ENCODE results near the gene GABRE. TPM values are rescaled to one million over a fixed set of nuclear protein-coding genes. Genes with fewer than 3 reads are reported as not detected.

The GABRE gene
- total RNA-seq, 6 experiments from 2014 or later = 1.2 to 8.4 (median 5.5) TPM

GRCh38 chrX:151975228-151975593 lies 735 bp upstream of the GABRE start:
- ATAC-seq = no peak
- 55% methylated on average over 7 of the region's 8 CpGs for WGBS (ENCODE audit: insufficient coverage, low coverage, low lambda C conversion rate, missing lambda C conversion rate)
- H3K27ac ChIP-seq = no peak overlapping the region
- no peak overlapping the region for H3K4me3 ChIP-seq
- H3K27me3 ChIP-seq = no peaks in the 10 kb centered on the region
- intact Hi-C loops (cut with DNase I) = no loop called here
- TF ChIP-seq POLR2A (IDR thresholded peaks at IDR 0.05) (no peak), CTCF (IDR thresholded peaks at IDR 0.05) (no peak)
- DNase-seq = no peak
- no peaks in the 10 kb centered on the region for H3K9me3 ChIP-seq
- no peaks in the 10 kb centered on the region for H3K4me1 ChIP-seq
- H3K36me3 ChIP-seq = no peaks in the 10 kb centered on the region

DNA sequence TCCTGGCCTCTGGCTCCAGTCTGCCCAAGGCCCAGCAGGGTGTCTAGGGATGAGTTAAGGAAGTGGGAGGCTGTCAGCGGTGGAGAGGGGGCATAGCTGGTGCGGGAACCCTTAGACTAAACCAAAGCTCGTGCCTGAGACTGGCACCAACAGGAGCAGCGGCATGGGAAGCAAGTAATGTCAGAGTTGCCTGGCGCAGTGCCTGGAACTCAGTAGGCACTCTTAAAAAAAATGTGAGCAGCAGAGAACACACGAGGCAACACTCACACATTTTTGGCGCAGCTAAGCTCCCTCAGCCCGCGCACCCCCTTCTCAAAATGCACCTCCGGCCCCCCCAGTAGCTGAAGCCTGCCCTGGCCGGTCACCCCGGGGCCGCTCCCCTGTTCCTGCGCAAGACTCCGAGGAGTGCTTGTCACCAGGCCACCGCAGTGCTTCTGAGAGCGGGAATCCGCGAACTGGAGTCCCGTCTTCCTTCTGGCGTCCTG lies 583 bp downstream of the GABRE start:
- Histone ChIP-seq H3K27me3 (no peaks in the 10 kb centered on the region), H3K36me3 (no peaks in the 10 kb centered on the region), H3K27ac (peak overlapping the region in 1 of 3 donors; percentile 28), H3K9me3 (no peaks in the 10 kb centered on the region), H3K4me1 (no peaks in the 10 kb centered on the region), H3K4me3 (peak overlapping the region; percentile 21 to 28 (median 25))
- ATAC-seq = peak; percentile 8 to 30 (median 13)
- DNase-seq = peak in 1 of 3 donors; percentile 23
- TF ChIP-seq CTCF (IDR thresholded peaks at IDR 0.05) = no peak
- no peak for TF ChIP-seq POLR2A (IDR thresholded peaks at IDR 0.05)
- WGBS (ENCODE audit: insufficient coverage, low coverage, low lambda C conversion rate, missing lambda C conversion rate) = 14% methylated on average over 8 of the region's 21 CpGs
- intact Hi-C loops (cut with DNase I) = no loop called here

DNA sequence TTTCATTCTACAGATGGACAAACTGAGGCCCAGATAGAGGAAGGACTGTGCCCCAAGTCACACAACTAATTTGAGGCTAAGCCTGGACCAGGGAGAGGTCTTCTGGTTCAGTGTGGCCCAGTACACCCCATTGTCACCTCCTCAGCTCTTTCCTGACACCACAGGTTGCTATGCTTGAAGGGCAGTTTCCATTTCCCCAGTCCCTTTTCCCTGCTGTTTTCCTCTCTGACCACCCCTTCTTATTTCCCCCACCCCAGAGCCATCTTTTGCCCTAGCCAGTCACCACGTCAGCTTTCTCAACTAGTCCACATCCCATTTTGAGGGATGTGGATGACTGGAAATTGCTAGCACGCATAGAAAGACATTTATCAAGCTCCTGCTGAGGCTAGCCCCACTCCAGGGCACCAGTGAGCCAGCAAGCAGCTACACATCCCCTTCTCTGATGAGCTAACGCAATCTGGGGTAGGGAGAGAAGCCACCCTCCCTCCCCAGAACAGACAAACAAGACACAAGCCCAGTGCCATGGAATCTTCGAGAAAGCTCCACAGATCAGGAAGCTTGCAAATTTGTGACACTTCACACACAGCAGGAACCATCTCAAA lies 1.3 kb downstream of the GABRE start:
- TF ChIP-seq CTCF (IDR thresholded peaks at IDR 0.05) (no peak), POLR2A (IDR thresholded peaks at IDR 0.05) (no peak)
- Histone ChIP-seq H3K27ac (no peak overlapping the region), H3K9me3 (no peaks in the 10 kb centered on the region), H3K4me1 (no peaks in the 10 kb centered on the region), H3K4me3 (no peak overlapping the region), H3K27me3 (no peaks in the 10 kb centered on the region), H3K36me3 (no peaks in the 10 kb centered on the region)
- 32% methylated on average over 3 of the region's 4 CpGs for WGBS (ENCODE audit: insufficient coverage, low coverage, low lambda C conversion rate, missing lambda C conversion rate)
- intact Hi-C loops (cut with DNase I) = no loop called here
- no peak for ATAC-seq
- no peak for DNase-seq

GRCh38 chrX:151970661-151971060 lies 3.8 kb downstream of the GABRE start:
- WGBS (ENCODE audit: insufficient coverage, low coverage, low lambda C conversion rate, missing lambda C conversion rate) = 25% methylated on average over 6 of the region's 6 CpGs
- Histone ChIP-seq H3K4me3 (no peak overlapping the region), H3K4me1 (no peaks in the 10 kb centered on the region), H3K27me3 (no peaks in the 10 kb centered on the region), H3K36me3 (no peaks in the 10 kb centered on the region), H3K9me3 (no peaks in the 10 kb centered on the region), H3K27ac (no peak overlapping the region)
- DNase-seq = peak; percentile 61 to 72 (median 66)
- peak; percentile 57 to 88 (median 76) for ATAC-seq
- intact Hi-C loops (cut with DNase I) = no loop called here
- TF ChIP-seq CTCF (IDR thresholded peaks at IDR 0.05) (no peak), POLR2A (IDR thresholded peaks at IDR 0.05) (no peak)
